NCI-H187 treated with DMSO at 0.1 percent for 48 hours (cell line): Measurements from ENCODE around the gene OR8G1.
"Not testable (repeated sequence)": the region's sequence is repeated elsewhere in the genome, so short reads cannot be mapped to it uniquely, and the experiment has no call there.

Source experiments
- DNase-seq: peaks from one replicate; lab custom pipeline; 2025; lab: John Stamatoyannopoulos, UW

The OR8G1 gene, protein sequence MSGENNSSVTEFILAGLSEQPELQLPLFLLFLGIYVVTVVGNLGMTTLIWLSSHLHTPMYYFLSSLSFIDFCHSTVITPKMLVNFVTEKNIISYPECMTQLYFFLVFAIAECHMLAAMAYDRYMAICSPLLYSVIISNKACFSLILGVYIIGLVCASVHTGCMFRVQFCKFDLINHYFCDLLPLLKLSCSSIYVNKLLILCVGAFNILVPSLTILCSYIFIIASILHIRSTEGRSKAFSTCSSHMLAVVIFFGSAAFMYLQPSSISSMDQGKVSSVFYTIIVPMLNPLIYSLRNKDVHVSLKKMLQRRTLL

DNA sequence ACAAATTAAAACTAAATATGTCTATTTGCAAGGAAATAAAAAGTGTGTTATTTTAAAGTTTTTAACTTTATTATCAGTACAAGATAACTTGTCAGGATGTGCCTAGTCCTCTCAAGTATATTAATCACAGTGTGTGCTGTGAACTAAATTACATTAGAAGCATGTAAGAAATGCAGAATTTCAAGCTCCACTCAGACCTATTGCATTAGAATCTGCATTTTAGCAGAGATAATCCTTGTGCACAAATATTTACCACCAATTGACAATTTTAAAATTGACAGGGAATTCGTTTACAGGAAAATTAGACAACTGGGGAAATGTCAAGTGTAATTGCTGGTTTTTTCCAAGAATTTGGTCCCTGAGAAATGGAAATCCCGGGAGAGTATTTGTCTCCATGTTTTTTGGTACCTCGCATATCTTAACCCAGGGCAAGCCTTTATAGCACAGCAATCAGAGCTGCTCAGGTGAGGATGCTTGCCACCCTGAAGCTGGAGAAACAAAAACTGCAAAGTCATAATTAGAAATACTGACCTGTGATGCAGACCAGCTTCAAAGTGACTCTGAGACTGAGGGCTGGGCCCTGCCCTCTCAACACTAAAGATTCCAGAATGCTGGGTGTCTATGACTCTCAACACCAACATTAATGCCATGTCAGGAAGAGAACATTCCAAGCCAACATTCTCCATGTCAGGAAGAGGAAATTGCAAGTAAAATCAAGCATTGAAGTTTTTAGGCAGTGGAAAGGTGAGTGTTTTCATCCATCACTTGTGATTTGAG, at the start of gene OR8G1:
Gene OR8G1, plus strand, starts transcription at position 475 of the 777 bp plus-strand sequence. CDS start 8,581 bp downstream, outside the sequence.
- DNase-seq = no peak

DNA sequence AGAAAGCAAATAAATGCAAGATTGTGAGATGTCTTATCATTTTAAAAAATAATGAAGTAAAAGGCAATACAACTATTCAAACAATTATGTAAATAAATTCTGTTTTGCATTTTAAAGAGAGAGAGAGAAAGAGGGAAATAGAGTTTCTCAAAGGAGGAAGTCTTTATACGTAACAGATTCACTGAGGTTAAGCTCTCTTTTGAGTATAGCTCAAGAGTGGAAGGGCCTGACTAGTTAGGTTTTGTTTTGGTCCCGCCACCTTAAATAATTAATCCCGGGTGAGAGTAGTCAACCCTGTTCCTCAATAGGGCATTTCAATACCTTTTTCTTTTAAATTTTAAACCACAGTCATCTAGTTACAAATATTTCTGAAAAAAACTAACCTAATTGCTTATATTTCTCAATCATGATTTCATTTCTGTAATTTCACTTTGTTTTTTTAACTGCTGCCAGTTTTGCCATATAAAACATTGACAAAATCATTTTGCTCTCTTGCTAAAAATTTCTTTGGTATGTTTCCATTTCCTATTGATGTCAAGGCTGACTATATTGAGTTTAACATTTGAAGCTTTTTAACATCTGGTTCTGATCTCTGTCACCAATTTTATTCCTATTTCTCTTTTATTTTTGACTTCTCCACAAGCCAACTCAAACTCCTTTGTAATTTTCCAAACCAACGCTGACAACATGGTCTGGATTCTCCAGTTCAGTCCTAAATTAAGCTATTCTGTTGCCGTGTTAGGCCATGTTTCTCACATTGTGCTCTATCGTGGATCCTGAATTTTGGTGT, 47.5 kb upstream of the OR8G1 start:
- no peak for DNase-seq

DNA sequence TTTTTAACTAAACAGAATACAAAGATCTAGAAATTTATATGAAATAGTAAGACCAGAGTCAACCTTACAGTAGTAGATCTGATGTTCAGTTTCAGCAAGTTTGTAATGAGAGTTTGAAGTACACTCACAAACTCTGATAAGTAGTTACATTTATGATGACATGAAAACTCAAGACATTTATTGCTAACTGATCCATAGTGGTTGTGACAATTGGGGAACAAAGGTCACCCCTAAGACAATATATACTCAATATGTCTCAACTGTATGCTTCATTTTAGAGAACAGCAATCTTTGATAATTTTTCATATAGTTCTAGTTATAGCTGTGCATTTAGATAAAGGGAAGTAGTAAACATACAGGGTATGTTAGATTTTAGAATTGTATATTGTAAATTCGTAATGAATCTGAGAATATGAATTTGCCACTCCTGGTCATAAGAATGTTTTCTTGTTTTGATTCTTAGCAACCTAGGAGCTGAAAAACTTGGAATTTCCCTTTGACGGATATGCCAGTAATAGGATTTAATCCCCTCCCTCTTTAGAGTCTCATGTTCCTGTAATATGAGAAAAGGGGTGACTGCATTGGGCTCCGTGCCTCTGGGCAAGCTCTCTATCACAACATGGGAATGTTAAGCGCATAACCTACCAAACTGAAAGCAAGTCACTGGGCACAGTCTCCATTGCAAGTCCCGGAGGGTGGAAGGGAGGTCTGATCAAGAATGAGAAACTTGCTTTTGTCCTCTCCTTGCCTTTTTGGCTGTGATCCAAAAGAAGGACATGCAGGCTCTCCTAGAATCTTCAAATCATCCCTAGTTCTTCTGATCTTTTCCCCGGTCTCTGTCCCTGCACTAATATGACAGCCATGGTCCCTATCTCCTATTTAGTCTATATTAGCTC, 46.4 kb upstream of the OR8G1 start:
- no peak for DNase-seq

DNA sequence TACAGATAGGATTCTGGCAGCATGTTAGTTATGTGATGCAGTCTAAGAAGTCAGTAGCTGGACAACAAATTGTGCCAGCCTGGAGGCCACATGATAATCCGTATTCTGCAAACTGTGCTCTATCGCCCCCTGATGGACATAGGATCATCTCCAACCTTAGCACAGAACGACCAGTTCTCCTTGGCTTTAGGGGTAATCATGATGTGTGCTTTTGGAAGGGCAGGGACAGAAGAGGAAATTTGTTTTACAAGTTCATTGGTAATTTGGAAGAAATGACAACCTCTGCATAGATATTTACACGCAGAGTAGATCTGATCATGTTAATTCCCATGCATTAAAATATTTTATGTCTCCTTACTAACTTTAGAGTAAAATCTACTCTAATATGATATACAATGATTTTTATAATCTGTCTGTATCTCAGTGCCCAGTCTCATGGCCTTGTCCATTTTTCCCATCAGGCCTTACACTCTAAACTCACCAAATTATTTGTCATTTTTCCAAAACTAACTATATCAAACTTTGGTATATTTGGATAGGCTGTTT, 45.6 kb upstream of the OR8G1 start:
- no peak for DNase-seq

DNA sequence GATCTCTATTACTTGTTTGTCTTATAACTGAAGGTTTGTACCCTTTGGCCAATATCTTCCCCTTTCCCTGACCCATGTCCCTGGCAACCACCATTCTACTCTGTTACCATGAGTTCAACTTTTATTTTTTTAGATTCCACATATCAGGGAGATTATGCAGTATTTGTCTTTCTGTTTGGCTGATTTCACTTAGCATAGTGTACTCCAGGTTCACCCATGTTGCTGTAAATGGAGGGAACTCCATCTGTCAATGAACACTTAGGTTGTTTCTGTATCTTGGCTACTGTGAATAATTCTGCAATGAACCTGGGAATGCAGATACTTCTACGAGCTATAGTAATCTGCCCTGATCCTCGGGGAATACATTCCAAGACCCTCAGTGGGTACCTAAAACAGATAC, 42.9 kb upstream of the OR8G1 start:
- DNase-seq = no peak

DNA sequence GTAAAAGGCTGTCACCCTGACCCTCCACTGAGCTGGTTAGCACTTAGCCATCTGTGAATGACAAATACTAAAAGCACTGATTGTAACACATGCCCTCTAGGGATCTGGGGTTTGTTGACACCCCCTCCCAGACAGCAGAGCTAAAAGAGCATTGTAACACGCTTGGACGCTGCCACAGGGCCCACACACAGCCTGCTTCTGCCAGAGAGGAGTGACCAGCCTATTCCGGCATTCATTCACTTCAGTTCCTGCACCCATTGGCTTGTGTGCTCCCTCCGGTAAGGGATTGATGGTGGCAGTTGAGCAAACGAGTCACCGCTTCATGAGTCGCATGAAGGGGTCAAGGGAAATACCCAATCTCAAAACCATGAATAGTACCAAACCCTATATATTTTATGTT, 42.0 kb upstream of the OR8G1 start:
- DNase-seq = no peak

DNA sequence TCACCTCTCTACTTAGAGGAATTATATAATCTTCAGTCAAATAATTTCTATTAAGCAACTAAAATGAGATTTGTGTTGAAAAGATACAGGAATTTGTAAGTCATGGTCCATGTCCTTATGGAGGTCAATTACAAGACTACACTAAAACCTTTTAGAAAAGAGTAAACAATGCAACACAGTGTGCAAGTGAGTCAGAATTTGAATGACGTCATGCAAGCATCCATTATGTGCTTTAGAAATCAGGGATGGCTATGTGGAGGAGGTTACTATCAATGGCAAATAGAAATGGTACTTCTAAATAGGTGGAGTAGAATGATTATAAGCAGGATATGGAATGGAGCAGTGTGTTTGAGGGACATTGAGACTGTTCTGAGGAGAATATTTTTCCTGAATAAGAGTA, 41.2 kb upstream of the OR8G1 start:
- no peak for DNase-seq

DNA sequence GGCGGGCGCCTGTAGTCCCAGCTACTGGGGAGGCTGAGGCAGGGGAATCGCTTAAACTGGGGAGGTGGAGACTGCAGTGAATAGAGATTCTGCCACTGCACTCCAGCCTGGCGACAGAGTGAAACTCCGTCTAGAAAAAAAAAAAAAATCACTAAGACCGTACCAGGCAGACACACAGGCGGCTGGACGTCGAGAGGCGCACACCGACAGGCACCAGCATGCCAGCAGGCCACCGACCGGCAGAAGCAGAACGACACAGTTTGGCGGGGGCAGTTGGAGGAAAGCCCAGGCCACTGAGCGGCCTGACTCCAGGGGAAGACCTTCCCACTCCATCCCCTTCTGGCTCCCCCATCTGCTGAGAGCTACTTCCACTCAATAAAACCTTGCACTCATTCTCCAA, 40.2 kb upstream of the OR8G1 start:
- DNase-seq = no peak

DNA sequence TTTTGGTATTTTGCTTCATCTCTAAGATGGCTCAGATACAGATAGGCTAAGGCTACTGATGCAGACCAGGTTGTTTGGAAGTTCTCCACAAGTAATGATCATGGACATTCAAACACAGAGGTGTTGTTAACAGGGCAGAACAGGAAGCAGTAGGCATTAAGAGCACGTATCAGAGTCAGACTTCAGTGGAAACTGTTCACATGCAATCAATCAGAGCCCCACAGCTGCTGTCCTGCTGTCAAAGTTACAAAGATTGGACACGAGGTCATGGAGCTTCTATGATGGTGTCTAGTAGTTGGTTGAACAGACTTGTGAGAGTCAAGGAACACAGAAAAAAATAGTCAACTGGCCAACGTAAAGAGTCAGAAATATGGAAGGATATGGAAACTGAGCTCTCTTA, 37.9 kb upstream of the OR8G1 start:
- DNase-seq = no peak

DNA sequence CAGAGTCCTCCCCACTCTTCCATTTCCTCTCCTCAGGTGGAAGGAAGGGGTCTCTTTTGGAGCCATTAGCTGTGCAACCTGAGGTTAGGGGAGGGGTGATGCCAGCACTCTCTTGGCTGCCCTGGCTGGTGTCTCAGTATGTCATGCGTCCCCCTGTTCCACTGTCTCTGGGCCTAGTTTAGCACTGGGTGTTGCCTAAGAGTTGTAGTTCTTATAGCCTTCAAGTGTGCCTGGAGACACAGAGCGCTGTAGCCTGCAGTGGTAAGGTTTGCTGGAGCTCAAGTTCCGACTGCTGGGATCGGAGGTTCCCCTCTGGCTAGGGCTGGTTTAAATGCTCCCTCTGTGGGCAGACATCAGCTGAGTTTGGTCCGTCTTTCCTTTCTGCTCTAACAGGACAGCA, 36.9 kb upstream of the OR8G1 start:
- no peak for DNase-seq

DNA sequence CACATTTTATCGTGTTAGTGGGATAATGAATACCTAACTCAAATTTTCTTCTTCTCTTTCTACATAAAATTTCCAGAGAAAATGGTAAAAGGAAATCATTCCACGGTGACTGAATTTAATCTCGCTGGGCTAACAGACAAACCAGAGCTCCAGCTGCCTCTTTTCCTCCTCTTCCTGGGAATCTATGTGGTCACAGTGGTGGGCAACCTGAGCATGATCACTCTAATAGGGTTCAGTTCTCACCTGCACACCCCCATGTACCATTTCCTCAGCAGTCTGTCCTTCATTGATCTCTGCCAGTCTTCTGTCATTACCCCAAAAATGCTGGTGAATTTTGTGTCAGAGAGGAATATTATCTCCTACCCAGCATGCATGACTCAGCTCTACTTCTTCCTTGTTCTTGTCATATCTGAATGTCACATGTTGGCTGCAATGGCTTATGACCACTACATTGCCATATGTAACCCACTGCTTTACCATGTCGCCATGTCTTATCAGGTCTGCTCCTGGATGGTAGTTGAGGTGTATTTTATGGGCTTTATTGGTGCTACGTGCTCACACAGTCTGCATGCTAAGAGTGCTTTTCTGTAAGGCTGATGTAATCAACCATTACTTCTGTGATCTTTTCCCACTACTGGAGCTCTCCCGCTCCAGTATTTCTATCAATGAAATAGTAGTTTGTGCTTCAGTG, 33.6 kb upstream of the OR8G1 start:
- DNase-seq = no peak

DNA sequence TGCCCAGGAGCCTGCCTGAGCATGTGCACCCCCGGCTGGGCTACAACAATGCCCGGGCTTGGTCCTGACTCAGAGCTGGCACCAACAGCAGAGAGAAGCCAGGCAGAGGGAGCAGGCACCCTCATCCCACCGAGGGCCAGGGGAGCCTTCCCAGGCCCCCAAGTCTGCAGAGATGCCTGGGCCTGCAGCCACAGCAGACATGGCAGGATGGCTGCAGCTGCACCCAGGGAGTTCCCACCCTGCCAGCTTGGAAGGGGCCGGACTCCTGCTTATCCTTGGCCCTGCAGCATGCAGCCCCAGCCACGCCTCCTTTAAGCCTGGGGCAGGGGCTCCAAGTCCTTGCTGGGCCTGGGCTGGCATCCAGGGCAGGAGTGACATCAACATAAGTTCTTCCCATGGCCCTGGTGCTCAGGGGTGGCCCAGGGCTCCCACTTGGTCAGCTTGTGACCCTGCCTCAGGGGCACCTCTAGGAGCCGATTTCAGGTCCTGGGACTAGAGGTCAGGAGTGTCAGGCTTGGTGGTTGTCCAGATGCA, 31.0 kb upstream of the OR8G1 start:
- no peak for DNase-seq

DNA sequence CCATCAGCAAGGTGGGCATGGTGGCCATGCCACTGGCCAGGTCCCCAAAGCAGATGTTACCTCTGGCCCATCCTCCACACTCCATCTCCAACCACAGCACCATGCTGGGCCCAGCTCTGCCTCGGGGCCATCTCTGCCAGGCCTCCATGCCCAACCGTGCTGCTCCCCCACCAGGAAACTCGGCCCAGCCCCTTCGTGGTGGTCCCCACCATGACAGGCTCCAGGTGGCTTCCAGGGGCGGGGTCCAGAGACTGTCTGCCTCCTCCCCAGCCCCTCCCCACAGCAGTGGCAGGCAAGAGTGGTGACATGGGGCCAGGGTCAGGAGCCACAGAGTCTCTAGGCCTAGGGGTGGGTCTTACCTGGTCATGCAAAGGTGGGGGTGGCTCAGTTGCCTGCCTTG, 30.5 kb upstream of the OR8G1 start:
- no peak for DNase-seq

DNA sequence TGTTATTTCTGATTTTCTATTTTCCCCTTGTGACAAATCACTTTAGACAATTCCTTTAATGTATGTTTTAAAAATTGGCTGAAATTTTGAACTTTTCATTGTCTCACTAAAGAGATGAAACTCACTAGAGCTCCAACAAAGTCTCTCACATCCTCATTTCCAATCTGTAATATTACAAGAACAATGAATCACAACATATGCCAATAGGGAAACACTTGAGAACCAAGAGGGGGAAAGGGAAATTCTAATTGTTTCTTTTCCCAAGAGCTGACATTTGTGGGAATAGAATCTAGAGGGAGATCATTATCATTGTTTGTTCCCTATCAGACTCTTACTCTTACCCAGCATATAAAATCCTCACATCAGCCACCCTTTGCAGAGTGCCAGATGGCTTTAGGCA, 29.6 kb upstream of the OR8G1 start:
- no peak for DNase-seq

DNA sequence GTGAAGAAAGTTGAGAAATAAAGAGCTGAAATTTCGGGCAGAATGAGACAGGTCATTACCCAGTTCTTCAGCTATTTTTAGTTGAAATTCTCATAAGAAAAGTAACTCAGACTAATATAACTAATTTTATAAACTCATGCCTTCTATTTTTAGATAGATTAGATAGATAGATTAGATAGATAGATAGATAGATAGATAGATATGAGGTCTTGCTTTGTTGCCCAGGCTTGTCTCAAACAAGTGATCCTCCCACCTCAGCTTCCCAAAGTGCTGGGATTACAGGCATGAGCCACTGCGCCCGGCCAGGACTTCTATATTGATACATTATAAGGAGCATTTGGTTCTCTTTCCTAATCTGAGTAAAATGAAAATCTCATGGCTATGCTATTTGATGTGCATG, 26.9 kb upstream of the OR8G1 start:
- DNase-seq = no peak

DNA sequence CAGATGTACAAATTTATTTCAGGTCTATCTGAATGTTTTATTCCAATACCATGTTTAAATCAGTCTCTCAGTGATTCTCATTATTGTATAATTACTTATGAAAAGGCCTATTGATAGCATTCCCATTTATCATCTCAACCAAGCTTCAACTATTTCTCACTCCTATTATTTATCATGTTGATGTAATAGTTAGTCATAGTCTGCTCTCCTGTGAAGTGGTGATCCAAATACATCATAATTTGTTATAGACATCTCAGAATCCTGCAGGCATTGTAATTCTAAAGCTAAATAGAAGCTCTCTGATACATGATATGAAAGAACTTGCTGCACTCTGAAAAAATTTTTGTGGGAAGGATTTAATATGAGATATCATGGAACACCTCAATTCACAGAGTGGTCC, 21.8 kb upstream of the OR8G1 start:
- DNase-seq = no peak

DNA sequence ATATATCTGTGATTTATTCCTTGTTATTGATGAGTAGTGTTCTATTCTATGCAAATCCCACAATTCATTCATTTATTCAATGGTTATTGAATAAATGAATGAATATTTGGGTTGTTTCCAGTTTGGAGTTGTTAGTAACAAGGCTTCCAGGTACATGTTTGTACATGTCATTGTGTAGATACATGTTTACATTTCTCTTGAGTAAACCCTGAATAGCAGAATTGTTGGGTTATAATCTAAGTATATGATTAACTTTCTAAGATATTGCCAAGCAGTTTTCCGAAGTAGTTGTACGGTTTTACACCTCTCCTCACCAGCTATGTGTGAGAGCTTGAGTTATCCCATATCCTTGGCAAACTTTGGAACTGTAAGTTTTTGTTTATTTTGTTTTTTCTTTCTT, 18.5 kb upstream of the OR8G1 start:
- no peak for DNase-seq

DNA sequence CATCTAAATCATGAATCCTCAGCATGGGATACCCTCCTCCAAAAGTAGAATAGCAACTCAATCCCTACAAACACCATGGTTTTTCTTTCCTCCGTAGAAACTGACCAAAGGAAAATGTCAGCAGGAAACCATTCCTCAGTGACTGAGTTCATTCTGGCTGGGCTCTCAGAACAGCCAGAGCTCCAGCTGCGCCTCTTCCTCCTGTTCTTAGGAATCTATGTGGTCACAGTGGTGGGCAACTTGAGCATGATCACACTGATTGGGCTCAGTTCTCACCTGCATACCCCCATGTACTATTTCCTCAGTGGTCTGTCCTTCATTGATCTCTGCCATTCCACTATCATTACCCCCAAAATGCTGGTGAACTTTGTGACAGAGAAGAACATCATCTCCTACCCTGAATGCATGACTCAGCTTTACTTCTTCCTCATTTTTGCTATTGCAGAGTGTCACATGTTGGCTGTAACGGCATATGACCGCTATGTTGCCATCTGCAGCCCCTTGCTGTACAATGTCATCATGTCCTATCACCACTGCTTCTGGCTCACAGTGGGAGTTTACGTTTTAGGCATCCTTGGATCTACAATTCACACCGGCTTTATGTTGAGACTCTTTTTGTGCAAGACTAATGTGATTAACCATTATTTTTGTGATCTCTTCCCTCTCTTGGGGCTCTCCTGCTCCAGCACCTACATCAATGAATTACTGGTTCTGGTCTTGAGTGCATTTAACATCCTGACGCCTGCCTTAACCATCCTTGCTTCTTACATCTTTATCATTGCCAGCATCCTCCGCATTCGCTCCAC, 16.1 kb upstream of the OR8G1 start:
- not testable (repeated sequence) for DNase-seq

DNA sequence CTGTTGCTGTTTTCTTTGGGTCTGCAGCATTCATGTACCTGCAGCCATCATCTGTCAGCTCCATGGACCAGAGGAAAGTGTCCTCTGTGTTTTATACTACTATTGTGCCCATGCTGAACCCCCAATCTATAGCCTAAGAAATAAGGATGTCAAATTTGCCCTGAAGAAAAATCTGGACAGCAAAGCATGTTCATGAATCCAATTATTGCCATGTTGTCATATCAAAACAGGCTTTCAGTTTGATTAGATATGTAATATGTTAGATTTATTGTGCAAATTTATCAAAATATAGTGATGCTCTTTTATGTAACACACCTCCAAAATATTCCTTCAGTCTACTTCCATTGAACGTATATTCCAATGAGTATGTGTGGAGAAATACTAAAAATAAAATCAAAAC, 15.4 kb upstream of the OR8G1 start:
- no peak for DNase-seq

DNA sequence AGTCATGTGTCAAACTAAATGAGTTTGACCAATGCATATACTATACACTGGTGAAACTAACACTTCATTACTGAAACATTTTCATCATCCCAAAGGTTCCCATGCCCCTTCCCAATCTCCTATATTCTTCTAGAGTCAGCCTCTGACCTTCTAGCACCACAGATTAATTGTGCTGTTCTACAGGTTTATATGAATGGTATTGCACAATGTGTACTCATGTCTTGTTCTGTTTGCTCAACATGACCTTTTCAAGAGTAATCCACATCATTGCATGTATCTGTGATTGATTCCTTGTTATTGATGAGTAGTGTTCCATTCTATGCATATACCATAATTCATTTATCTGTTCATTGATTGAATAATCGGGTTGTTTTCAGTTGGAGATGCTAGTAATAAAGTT, 7.5 kb upstream of the OR8G1 start:
- DNase-seq = no peak
